ENCODE data around the gene LDLR.

GRCh38 chr19:11130824-11131455, 41.7 kb downstream of the LDLR start:
- TF ChIP-seq CTCF (IDR thresholded peaks at IDR 0.05): peak; percentile 89 to 95 (median 94)
- no peak for TF ChIP-seq POLR2A (IDR thresholded peaks at IDR 0.05; ENCODE audit: low read depth)
- TF ChIP-seq EP300 (IDR thresholded peaks at IDR 0.05): no peak

Data from esophagus muscularis mucosa (tissue), 4 donors.